K562 (cell line): Measurements from ENCODE around the gene GGT5.
"Not testable (repeated sequence)": the region's sequence is repeated elsewhere in the genome, so short reads cannot be mapped to it uniquely, and the experiment has no call there.

Experiments
- GABPA ChIP-seq: fragments of 200-800 bp; sonication (Bioruptor generic); conservative IDR thresholded peaks from 2 replicates; pipeline ENCODE4 v1.6.1; 2016; ENCODE audit warnings: low read depth, missing genetic modification characterization, missing compliant biosample characterization
- KLF13 ChIP-seq: fragments of 450-650 bp; IDR thresholded peaks from 2 replicates; pipeline ENCODE4 v1.6.1; 2016; ENCODE audit warnings: missing genetic modification characterization, low read depth, mild to moderate bottlenecking, missing compliant biosample characterization, moderate library complexity, borderline replicate concordance
- SP1 ChIP-seq: sonication (generic); formaldehyde crosslinking; IDR thresholded peaks from 2 replicates; pipeline ENCODE4 v1.8.1; 2022; ENCODE audit warnings: mild to moderate bottlenecking, missing genetic modification reagents
- TAF1 ChIP-seq: IDR thresholded peaks from 2 replicates; pipeline ENCODE4 v1.6.1; 2011; ENCODE audit warnings: mild to moderate bottlenecking, low read length, moderate library complexity; ENCODE audit not compliant: insufficient read depth, control insufficient read depth, severe bottlenecking; ENCODE audit errors: extremely low read depth
- TF ChIP-seq, protein P1 (sequence below), 3 experiments: IDR thresholded peaks in 2 of 3; conservative IDR thresholded peaks in 1 of 3; 2 replicates each; pipeline ENCODE4 v1.5.1; 2011 to 2012; ENCODE audit warnings: low read length in 3 of 3, mild to moderate bottlenecking in 3 of 3, control low read depth in 2 of 3, improper control_type of control experiment in 1 of 3, inconsistent platforms in 1 of 3, low read depth in 1 of 3, mixed read lengths in 1 of 3, moderate library complexity in 1 of 3; ENCODE audit not compliant: insufficient read depth in 2 of 3

DNA sequence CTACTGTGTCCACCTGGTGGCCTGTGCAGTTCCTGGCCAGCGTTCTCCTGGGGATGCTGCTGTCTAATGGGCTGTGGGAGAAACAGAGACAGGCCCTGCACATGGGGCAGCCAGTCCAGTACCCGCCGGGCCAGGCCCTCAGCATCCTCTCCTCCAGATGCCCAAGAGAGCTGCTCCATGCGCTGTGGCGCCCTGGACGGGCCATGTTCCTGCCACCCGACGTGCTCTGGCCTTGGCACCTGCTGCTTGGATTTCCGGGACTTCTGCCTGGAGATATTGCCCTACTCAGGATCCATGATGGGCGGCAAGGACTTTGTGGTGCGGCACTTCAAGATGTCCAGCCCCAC, 62.0 kb downstream of the GGT5 start:
- TF ChIP-seq KLF13; SP1 (CRISPR knock-in tag); GABPA (tag); TAF1: not testable (repeated sequence)
- TF ChIP-seq, protein P1, sequence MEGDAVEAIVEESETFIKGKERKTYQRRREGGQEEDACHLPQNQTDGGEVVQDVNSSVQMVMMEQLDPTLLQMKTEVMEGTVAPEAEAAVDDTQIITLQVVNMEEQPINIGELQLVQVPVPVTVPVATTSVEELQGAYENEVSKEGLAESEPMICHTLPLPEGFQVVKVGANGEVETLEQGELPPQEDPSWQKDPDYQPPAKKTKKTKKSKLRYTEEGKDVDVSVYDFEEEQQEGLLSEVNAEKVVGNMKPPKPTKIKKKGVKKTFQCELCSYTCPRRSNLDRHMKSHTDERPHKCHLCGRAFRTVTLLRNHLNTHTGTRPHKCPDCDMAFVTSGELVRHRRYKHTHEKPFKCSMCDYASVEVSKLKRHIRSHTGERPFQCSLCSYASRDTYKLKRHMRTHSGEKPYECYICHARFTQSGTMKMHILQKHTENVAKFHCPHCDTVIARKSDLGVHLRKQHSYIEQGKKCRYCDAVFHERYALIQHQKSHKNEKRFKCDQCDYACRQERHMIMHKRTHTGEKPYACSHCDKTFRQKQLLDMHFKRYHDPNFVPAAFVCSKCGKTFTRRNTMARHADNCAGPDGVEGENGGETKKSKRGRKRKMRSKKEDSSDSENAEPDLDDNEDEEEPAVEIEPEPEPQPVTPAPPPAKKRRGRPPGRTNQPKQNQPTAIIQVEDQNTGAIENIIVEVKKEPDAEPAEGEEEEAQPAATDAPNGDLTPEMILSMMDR (IDR thresholded peaks at IDR 0.05 in 2 of 3, conservative IDR thresholded peaks at IDR 0.05 in 1 of 3; ENCODE audit: insufficient read depth in 2 of 3, low read depth in 1 of 3, low read length in 3 of 3) = not testable (repeated sequence)
